Activated naive CD4-positive, alpha-beta T cell (primary cell): Measurements from ENCODE around the gene NCS1.
"Not testable (repeated sequence)": the region's sequence is repeated elsewhere in the genome, so short reads cannot be mapped to it uniquely, and the experiment has no call there.

Experiments
- DNase-seq, 4 experiments: peaks; one replicate each; lab custom pipeline; 2025; lab: John Stamatoyannopoulos, UW

The NCS1 gene

DNA sequence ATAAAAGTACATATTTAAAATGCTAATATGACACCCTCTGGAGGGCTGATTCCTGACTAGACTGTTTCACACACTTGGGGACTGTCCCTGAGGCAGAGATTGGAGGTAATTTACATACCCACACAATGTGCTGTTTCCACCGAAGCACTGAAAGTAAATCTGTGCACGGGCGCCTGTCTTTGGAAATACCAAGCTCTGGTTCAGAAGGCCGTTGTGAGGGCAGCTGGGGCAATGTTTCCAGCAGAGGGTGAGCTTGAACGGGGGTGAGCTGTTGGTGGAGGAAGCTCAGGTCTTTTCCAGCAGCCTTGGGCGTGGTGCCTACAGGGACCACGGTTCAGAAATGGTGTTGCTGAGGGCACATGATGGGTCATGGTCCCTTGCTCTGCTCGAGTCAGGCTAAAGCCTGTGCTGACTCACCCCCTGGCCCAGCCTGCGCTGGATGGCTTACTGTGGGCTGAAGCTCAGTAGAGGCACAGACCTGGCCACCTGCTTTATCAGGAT lies 67.6 kb downstream of the NCS1 start:
- DNase-seq = no peak

DNA sequence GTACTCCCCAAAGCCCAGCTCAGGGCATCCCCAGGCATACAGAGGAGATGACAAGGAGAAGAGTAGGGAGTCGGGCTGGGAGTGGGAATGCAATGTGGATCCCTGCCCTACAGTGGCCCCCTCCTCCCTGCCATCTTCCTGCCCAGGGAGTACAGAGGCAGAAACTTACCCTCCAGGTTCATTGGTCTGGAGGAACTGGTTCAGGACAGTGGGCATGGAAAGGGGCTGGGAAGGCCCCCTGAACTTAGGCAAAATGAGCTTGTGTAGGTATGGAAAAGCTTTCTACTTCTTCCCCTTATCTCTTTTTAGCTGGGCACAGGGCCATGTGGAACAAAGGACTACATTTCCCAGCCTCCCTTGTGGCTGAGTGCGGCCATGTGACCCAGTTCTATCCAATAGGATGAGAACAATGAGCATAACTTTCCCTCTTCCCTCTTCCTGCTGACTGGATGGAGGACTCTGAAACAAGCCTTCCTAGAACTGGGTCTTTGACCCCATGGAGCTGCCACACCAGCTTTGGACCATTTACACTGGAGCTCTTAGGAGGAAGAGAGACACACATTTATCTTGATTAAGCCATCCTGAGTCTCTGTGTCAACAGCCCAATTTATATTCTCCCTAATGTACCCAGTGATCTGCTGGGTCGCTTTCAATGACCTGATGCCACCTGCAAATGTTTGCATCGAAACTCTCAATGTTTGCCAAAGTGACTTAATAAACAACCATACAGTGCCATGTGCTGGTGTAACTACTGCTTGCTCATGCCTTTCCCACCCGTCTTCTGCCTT lies 68.4 kb downstream of the NCS1 start:
- DNase-seq = no peak

DNA sequence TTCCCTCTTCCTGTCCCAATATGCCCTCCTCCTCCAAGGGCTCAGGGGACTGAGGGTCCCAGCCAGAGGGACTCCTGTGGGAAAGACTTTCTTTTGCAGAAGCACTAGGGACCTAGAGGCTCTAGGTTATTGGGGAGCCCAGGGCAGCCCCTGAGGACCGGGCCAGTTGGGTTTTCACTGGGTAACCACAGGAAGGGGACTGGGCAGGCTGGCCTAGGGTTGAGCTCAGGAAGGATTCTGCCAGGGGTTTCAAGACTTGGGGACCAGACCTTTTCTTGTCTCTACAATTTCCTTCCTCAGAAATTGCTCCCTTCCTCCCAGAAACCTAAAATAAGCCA lies 69.0 kb downstream of the NCS1 start:
- no peak for DNase-seq

DNA sequence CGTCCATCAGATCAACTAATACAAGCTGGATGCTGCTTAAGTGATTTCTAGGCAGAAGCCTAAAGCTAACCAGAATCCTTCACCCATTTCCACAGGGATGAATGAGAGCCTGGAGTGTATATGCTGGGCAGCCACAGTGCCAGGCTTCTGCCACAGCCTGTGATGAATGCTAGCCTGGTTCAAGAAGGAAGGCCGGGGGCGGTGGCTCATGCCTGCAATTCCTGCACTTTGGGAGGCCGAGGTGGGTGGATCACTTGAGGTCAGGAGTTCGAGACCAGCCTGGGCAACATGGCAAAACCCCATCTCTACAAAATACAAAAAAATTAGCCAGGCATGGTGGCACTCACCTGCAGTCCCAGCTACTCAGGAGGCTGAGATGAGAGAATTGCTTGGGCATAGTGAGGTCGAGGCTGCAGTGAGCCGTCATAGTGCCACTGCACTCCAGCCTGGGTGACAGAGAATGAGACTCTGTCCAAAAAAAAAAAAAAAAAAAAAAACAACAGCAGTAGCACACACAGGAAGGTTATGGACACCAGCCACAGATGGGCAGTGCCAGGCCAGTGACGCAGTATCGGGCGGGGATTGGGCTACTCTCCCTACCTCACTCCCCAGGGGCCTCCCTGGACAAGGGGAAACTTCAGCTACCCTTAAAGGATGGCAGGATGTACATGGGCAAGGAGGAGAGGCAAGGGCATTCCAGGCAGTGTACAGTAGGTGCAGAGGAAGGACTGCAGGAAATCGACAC lies 70.2 kb downstream of the NCS1 start:
- no peak for DNase-seq

DNA sequence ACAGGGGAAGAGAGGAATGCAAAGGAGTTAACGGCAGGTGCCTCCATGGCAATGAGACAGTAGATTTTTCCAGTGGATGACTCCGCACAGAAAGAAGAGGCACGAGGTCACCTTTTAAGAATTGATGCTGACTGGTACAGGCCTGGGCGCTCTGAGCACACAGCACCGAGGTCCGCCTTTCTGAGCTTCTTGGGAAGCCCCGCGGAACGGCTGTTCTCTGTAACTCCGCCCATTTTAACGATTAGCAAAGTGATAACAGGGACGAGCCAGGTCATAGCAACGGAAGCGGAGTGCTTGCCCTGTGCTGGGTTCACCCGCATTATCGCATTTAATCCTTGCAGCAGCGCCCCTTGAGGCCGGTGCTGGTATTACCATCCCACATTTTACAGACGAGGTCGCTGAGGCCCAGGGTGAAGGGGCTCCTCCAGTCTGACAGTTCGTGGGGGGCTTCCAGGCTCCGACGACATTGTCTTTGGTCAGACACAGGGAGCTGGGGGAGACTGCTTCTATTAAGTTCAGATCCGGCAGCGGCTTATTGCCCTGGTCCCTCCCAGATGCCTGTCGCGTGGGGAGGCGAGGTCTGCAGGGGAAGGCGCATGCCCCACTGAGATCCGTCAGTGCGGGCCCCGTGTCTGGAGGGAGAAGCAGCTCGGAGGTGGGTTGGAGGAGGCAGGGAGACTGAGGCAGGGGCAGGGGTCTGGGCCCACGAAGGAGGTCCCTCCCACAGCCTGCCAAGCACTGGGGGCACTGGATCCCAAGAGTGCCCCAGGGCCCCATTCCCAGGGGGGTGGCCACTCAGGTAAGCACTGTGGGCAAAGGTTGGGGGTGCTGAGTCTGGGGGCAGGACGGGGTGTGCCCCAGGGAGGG lies 71.0 kb downstream of the NCS1 start:
- DNase-seq = peak; percentile 60 to 80 (median 75)

DNA sequence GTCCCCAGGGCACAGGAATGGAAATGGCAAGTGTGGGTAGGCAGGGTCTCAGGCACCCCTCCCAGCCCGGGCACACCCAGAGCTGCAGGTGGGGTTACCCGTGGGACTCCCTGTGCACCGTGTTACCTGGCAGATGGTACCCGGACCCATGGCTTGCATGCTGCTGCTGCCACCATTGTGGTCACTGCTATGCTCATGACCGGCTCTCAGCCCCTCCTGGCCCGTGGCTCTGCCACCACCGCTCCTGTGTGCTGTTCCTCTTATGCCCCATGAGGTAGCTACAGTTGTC lies 71.6 kb downstream of the NCS1 start:
- DNase-seq = no peak

DNA sequence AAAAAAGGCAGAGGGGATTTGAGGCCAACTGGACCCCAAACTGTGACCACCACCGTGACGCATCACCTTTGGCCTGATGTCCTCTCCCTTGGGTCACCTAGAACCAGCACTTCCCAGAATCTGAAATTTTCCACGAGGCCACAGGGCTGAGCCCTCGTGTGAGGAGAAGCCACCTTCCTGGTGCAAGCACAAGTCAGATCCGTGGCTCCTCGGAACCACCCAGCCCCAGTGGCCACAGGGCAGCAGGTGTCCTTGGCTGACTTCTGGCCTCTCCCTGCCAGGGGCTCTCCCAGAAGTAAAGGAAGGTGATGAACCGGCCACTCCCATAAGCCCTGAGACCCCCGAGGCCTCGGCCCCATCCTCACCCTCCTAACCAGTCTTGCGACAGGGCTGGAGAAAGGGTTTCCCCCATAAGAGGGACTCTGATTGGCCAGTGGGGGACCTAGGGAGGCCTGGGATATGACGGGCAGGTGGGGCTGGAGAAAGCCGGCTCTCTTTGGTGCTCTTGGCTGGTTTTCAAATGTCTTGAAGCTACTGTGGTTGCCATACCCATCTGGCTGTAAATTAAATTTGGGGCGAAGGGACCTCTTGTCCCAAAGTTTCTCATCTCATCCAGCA lies 72.5 kb downstream of the NCS1 start:
- no peak for DNase-seq

DNA sequence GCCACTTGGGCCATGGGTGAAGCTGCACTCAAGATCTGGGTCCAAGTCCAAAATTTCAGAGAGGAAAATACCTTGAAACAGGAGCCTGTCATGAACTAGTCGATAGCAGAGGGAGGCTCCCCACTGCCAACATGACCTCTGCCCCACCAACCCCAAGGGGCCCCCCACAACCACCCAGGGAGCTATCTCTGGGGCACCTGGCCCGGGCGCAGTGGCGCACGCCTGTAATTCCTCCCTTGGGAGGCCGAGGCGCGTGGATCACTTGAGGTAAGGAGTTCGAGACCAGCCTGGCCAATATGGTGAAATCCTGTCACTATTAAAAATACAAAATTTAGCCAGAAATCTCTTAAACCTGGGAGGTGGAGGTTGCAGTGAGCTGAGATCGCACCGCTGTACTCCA lies 73.3 kb downstream of the NCS1 start:
- no peak for DNase-seq

DNA sequence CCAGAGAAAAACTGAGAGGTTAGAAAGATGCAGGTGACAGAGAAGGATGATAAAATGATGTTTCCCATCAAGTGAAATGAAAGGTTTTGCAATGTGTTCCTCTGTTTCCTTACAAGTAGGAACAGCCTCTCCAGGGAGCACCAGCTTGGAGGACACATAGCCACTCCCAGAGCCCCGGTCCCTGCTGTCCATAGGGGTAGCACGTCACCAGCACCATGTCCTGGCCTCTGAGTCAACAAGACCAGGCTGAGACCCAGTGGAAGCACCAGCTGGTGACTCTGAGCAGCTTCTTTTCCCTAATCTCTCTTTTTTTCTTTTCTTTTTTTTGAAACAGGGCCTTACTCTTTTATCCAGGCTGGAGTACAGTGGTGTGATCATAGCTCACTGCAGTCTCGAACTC lies 73.9 kb downstream of the NCS1 start:
- DNase-seq = no peak

DNA sequence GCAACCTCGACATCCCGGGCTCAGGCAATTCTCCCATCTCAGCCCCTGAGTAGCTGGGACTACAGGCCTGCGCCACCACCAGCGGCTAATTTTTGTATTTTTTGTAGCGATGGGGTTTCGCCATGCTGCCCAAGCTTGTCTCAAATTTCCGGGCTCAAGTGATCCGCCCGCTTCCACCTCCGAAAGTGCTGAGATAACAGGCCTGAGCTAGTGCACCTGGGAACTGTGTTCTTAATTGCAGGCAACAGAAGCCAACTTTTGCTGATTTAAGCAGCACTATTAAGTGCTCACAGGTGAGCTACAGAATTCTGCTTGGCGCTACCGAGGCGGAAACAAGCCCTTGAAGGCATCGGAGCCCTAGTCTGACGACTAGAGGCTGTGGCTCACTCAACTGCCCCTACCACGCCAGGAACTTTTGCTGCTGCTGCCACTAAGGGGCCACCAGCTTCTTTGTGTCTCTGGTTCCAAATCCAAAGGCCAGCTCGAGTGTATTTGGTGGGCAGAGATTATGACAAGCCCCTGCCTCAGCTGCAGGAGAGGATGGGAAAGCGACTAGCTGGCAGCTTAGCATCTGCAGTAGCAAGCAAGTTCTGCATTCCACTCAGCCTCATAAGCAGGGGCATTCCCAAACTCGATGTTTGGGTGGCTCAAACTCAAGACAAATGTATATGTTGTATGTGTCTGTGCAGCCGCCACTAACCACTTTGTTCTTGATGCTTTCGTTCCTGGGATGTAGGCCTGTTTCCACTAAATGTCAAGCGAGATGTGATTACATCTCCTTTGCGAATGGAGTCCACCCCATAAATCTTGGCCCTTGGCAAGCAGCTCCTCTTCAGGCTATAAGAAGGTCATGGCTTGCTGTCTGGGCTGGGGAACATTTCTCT lies 82.8 kb downstream of the NCS1 start:
- no peak for DNase-seq

DNA sequence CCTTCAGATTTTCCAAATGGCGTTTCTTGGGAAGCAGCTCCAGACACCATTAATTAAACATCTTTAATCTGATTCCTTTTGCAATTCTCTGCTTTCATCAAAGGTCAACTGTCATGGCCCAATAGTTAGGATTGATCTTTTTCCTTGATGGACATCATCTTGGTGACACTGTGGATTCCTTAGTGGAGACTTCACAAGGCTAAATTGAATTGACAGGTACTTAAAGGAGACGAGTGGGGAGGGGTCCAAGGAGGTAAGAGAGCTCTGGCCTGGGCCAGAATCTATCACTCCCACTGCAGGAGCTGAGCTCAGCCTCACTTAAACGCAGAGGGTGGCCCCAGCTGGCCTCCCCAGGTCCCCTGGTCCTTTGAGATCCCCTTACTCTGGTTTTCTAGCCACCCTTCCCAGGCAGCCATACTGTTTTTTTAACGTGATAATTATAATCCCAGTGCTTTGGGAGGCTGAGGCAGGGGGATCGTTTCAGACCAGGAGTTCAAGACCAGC lies 83.5 kb downstream of the NCS1 start:
- DNase-seq = no peak

DNA sequence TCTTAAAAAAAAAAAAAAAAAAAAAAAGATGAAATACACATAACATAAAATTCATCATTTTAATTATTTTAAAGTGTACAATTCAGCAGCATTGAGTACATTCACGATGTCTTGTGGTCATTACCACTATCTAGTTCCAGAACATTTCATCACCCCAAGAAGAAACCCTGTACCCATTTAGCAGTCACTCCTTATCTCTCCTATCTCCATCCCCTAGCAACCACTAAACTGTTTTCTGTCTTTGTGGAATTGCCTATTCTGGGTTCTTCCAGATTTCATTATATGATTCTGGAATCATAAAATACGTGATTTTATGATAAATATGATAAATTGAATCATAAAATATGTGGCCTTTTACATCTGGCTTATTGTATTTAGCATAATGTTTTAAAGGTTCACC lies 84.4 kb downstream of the NCS1 start:
- no peak for DNase-seq

DNA sequence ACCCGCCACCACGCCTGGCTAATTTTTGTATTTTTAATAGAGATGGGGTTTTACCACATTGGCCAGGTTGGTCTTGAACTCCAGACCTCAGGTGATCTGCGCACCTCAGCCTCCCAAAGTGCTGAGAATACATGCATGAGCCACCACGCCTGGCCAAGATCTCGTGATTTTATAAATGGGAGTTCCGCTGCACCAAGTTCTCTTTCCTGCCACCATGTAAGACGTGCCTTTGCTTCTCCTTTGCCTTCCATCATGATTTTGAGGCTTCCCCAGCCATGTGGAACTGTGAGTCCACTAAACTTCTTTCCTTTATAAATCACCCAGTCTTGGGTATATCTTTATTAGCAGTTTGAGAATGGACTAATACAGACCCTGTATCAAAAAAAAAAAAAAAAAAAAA lies 85.9 kb downstream of the NCS1 start:
- DNase-seq = not testable (repeated sequence)

DNA sequence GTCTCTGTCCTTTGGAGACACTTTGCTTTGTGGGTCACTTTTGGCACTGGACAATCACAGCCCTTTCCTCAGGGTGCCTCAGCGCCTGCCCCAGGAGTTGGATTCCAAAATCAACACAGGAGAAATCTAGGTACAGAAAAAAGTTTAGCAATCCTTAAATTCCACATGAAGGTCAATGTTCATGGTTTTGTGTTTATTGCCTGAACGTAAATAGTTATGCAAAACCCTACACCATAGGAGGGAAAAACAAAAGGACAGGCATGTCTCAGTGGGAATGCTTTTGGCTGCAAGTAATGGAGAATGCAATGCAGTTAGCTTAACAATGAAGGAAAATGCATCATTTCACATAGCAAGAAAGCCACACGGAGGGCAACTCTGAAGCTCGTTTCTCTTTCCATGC lies 86.8 kb downstream of the NCS1 start:
- no peak for DNase-seq

DNA sequence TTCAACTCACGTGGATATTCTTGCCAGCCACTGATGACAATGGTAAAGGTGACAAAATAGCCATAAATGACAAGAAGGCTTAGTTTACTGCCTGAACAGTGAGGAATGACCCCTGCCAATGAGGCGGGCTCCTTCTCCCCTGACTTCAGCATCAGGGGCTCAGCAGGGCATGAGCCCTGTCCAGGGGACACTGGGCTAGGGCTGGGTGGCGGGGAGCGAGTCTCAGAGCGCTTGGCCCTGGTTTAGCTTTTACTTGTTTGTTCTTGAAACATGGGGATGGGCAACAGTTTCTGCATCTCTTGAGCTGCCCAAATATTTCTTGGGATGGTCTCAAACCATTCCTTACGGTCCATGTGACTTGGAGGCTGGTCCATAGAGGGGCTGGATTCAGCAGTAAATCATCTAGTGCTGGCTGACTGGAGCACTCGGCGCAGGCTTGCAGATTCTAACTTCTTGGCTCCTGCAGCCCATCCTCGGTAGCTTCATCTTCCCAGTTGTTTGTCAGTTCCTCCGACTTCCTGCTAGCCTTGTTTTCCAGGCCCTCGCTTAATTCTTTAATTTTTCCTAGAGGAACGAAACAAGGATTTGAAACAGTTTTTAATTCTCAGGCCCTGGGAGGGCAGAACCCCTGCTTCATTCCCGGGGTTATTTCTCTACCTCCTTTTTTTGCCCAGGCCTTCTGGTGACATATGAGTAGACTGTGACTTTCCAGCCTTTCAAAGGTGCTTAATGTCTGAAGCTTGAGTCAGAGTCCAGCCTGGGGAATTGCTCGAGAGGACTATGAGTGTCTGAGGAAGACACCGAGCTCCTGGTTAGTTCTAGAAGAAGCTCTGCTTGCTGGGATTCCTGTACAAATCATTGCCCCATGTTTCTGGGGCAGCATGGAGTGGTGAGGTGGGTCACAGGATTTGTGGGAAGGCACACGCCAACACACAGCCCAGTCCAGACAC lies 88.9 kb downstream of the NCS1 start:
- no peak for DNase-seq

DNA sequence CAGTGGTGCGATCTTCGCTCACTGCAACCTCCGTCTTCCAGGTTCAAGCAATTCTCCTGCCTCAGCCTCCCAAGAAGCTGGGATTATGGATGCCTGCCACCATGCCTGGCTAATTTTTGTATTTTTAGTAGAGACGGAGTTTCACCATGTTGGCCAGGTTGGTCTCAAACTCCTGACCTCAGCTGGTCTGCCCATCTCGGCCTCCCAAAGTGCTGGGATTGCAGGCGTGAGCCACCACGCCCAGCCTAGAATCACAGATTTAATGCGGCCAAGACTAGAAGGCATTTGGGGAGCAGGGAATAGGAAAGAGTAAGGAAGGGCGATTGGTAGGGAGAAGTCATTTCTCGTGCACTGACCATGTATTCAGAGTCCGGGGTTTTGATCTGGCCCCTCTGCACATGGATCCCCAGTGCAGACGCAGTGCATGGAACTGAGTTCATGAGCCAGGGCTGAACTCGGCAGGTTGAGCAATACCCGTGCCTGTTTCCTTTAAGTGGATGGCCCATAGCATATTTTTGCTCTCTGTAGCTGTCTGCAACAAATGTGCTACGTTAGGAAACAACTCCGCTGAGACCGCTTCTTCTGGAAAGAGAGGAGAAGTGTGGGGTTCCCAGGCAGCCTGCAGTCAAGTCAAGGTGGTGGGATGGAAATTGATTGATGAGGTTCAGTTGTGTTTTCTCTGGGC lies 90.0 kb downstream of the NCS1 start:
- no peak for DNase-seq

DNA sequence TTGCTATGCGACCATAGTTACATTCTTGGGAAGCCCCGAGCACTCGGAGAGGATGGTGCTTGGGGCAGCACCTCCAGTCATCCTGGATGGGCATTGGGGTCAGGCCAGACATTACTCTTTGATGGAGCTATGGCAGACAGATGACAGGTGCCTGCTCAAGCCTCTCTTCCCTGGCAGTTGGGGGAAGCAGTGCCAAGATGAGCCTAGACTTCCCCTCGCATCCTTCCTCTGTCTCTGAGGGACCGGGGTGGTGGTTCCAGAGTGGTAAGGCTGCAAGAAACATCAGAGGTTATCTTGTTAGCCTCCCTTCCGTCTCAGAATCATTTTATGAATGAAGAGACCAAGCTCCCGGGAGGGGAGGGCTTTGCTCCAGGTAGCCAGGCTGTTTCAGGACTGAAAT lies 90.6 kb downstream of the NCS1 start:
- DNase-seq = no peak

DNA sequence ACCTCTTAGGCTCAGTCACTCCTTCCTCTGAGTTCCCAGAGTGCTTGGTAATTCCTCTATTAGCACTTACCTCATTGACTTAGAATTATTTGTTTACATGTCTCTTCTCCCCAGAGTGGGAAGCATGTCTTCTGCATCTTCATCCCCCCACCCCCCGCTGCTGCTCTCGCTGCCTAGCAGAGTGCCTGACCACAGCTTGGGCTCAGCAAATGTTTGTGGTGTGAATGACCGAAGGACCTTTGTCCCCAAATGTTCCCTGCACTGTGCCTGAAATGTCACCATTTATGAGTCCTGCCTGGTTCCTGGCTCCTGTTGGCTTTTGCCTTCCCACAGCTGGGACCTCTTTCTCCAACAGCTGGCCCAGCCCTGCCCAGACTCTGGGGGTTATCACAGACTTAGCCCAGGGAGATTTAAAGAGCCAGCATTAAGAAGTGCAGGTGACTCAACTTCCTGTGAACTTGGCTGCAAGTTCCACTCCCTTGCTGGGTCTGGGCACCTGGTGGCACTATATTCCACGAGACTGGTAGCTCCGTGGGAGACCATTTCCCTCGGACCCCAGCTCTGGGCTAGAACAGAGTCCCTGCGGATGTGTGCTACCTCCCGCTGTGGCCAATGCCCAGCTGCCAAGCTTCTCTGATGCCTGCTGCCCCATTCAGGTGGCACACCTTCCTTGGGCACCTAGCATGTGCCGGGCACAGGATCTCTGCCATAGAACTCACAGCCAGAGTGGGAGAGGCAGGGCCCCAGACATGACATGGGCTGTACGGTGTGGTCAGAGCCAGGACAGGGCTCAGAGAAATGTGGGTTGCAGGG lies 91.6 kb downstream of the NCS1 start:
- no peak for DNase-seq
